ENCODE data around the gene HOATZ.
A peak's percentile ranks its signal among the peaks of the same experiment; 100 is the strongest.

The HOATZ gene

DNA sequence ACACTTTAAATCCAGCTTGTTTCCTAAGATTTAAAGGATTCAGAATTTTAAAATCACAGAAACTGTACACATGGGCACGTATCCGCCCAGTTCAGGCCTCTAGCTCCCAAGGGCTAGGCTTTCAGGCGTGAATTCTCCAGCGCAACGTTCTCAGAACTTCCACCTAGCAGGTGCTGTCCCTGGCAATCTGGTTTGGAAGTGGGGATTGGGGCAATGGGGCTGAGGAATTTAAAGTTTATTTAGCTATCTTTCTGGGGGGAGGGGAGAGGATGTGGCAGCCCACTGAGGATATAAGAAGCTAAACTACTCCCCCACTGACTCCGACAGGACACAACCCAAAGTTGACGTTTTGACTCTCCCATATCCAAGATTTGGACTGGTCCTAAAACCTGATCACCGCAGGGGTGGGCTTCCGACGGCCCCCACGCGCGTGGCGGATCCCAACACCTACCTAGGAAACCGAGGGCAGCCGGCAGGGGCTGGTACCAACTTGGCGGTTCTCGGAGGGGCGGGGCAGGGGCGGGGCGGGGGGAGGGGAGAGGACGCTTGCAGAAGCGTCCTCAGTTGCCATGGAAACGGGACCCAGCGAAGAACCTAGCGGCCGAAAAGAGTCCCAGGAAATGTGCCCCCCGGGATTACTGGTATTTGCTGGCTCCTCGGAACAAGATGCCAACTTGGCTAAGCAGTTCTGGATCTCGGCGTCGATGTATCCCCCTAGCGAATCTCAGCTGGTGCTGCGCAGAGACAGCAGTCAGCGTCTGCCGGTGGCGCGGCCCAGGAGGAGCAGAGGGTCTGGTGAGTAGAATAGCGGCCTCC is at the start of gene HOATZ:
TSS of gene HOATZ (plus strand) at position 563 of the 816 bp plus-strand sequence. CDS start at position 570, 7 bp downstream.
- no peak for DNase-seq (ENCODE audit: low read depth)

DNA sequence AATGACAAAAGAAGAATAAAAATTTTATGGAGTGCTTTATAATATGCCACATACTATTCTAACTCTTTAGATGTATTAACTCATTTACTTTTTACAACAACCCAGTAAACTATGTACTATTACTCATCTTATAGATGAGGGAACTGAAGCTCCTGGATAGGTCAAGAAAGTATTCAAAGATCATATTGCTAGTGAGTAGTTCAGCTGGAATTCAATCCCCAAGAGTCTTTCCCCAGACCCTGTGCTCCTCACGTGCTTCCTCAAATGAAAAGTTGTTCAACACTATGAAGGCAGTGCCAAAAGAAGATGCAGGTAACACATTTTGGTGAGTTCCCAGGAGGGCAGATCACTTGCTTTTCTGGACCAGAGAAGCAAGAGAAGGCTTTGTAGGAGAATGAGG is 49.2 kb upstream of the HOATZ start:
- peak; percentile 85 for DNase-seq (ENCODE audit: low read depth)

DNA sequence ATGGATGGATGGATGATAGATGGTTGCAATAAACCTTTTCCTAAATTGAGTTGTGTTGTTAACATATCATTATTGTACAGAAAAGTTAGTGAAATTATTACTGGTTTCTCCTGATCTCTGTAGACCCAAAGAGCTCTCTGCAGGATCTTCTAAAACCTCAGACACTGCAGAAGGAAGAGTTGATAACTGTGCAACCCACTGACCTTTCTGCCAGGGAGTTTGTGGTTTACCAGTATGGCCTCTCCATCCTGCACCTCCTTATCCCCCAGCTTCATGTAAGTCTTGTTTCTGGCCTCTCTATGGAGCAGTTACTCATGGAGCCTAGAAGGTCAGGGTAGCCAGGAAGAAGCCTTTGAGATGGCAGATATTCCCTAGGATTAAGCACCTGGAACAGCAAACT is 48.0 kb upstream of the HOATZ start:
- DNase-seq (ENCODE audit: low read depth) = no peak

DNA sequence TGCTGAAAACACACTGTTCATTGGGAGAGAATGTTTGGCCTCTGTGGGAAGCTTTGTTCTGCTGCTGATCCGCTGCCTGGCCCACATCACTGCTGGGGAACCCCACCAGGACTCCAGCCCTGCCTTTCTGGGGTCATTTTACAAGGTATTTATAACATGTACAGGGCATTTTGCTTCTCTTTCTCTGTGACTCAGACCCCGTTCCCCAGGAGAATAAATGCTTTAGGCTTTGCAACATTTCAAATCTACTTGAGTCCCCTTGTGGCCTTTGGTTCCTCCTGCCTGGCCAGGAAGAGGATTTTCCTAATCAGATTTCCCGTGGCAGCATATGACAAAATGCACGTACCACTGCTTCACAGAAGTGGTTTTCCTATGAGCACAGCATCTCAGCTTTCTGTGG is 45.4 kb upstream of the HOATZ start:
- no peak for DNase-seq (ENCODE audit: low read depth)

DNA sequence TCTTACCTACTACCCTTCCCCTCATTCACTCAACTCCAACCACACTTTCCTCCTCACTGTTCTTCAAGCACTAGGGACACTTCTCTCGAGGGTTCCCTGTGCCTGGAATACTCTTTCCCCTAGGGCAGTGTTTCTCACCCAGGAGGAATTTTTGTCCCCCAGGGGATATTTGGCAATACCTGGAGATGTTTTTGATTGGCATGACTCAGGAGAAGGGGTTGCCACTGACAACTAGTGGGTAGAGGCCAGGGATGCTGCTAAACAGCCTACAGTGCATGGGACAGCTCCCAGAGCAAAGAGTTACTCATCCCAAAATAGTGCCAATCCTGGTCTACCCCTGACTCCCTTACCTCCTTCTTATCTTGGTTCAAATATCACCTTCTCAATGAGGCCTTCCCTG is 42.4 kb upstream of the HOATZ start:
- DNase-seq (ENCODE audit: low read depth) = peak; percentile 47

DNA sequence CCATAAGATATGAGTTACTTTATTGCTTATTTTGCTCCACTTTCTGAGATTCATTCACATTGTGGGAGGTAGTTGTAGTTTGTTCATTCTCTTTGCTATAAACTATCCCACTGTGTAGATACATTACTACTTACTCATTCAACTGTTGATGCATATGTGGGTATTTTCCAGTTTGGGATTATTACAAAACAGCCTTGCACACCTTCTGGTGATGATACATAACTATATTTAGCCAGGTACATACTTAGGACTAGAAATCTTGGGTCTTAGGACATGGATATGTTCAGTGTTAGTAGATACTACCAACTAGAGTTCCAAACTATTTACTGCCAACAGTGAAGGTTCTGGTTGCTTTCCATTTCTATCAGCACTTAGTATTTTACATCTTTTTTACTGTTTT is 40.1 kb upstream of the HOATZ start:
- no peak for DNase-seq (ENCODE audit: low read depth)

DNA sequence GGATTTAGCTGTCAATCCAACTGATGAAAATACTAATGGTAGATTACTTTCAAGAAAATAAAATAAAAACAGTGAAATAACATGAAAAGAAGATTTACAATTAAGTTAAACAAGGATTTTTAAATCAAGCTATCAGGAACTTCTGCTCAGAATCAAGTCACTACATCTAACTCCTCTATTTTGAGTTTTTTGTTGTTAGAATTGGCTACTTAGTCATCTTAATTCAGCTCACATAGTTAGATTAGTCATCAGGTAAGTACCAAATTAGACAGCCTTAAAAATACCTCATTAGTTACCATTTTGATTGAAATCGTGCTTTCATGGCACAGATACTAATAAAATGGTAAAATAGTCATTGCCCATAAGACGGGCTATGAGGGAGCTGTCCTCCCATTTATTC is 38.2 kb upstream of the HOATZ start:
- peak; percentile 46 for DNase-seq (ENCODE audit: low read depth)

DNA sequence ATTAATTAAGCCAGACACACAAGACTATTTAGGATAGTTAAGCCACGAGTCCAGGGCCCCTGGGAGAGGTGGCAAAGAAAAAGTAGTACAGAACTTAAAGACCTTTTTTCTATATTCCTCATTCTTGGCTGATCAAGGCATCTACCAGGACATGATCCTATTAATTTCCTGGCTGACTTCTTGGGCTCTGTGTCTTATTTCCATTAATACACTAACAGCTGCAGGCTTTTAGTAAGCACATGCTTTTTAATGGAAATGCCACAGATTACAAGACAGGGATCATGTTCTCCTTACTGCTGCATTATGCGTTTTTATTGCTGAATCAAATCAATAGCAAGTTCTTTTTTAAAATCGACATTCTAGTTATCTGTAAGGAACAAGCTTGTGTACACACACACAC is 37.6 kb upstream of the HOATZ start:
- no peak for DNase-seq (ENCODE audit: low read depth)

DNA sequence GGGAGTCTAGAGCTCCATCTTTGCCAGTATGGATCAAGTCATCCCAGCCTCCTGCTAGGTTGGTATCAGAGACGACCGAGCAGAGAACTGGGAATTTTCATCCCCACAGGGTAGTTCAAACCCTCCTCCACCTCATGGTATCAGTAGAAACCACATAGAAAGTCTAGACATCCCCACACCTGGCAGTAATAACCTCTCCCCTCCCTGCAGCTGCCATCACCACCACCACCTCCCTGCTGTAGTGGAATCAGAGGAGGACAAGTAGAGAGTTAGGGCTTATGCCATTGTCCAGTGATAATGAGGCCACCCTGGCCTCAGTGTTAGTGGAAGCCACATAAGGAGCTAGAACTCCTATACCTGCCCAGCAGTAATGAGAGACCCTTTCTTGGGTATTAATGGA is 36.7 kb upstream of the HOATZ start:
- DNase-seq (ENCODE audit: low read depth) = no peak

DNA sequence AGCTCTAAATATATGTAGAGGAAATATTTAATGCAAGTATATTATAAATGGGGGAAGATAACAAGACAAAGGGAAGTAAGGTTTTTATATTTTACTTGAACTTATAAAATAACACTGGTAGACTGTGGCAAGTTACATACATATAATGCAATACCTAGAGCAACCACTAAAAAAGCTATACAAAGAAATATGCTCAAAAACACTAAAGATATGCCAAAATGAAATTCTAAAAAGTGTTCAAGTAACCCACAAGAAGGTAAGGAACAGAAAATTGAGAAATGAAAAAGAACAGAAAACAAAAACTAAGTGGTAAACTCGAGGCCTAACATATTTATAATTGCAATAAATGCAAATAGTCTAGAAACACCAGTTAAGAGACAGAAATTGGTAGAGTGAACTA is 34.9 kb upstream of the HOATZ start:
- peak; percentile 14 for DNase-seq (ENCODE audit: low read depth)

DNA sequence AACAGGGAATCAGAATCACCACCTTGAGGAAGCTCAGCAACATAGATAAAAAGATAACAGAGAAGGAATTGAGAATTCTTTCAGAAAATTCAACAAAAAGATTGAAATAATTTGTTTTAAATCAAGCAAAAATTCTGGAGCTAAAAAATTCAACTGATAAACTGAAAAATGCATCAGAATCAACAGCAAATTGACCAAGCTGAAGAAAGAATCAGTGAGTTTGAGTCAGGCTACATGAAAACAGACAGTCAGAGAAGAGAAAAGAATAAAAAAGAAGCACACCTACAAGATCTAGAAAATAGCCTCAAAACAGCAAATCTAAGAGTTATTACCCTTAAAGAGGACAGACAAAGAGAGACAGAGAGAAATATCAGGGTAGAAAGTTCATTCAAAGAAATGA is 31.1 kb upstream of the HOATZ start:
- no peak for DNase-seq (ENCODE audit: low read depth)

DNA sequence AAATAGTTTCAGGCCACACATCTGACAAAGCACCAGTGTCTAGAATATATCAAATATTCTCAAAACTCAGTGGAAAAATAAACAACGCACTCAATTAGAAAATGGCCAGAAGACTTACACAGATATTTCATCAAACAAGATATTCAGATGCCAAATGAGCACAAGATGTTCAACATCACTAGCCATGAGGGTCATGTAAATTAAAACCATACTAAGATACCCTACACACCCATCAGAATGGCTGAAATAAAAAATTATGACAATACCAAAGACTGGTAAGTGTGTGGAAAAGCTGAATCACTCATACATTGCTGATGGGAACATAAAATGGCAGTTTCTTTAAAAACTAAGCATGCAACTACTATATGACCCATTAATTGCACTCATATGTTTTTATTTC is 24.1 kb upstream of the HOATZ start:
- no peak for DNase-seq (ENCODE audit: low read depth)

DNA sequence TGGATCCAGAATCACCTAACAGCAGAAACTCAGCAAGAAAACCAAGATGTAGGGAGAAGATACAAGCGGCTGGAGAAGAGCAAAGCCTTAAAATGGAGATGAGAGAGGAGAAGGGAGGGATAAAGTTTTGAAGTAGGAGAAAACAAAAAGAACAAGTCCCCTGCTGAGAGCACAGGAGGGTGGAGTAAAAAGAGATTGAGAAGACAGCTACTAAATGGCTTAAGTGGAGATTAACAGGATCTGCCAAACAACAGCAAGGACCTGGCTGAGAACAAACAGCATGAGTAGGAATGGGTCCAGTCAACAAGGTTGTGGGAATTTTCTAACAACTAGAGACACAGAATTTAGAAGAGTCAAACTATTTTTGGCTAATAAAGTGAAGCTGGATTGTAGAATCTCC is 20.5 kb upstream of the HOATZ start:
- no peak for DNase-seq (ENCODE audit: low read depth)

DNA sequence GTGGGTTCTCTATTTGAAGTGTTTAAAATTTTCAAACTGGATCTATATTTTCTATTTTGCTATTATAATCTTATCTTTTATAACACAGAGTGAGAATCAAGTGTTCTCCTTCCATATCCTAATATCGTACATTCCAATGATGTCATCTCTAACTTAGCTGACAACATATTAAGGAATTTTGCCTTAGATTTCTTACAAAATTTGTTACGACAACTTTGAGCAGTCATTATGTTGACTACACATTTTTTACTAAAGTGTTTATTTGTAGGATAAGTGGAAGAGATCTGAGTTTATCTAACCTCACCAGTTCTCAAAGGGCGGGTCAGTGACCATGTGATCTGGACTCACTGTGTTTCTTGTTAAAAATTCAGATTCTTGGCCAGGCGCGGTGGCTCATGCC is 15.1 kb upstream of the HOATZ start:
- peak; percentile 17 for DNase-seq (ENCODE audit: low read depth)

DNA sequence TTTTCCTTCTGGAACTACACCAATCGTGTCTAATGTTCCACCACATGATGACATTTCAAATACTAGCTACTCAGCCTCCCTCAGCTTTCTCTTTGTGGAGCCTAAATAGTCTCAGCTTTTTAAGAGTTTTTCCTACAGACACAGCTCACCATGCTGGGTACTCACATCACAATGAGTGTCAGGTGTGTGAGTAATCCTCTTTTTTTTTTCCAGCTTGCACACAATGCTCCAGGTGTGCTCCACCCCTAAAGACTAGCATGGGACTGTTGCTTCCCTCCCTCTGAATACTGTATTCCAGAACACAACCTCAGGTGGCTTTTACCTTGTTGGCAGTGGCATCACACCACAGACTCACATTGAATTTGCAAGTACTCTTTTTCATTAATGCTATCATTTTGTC is 14.1 kb upstream of the HOATZ start:
- DNase-seq (ENCODE audit: low read depth) = no peak

DNA sequence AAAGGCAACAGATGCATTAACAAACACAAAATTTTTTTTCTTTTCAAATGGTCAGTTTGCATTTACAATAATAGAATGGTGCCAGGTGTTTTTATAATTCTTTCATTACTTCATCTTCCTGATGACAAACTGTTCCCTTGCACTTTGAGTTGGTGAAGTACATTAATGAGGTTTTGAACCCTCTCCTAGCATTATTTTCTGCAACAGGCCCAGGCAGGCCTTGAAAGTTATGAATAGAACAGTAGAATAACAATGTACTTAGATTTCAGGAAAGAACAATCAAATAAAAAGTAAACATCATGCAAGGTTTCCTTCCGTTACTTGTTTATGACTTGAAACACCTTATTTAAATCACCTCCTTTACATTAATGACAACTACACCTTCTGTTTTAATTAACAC is 12.0 kb upstream of the HOATZ start:
- DNase-seq (ENCODE audit: low read depth) = no peak

DNA sequence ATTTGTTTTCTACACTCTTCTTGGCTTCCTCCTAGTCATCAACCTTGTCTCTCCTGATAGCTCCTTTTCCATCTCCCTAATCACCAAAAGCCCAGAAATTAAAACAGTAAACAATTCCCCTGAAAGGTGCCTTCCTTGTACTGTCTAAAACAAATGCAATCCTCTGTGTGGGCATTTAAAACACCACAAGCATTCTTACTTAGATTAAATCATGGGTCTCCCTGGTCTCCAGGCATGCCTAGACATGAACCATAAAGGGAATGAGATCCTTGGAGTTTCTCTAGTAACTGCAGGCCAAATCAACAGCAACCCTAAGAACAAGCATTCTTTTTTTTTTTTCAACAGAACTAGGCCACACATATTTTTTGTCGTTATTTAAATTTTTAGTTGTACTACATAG is 4.3 kb upstream of the HOATZ start:
- no peak for DNase-seq (ENCODE audit: low read depth)

DNA sequence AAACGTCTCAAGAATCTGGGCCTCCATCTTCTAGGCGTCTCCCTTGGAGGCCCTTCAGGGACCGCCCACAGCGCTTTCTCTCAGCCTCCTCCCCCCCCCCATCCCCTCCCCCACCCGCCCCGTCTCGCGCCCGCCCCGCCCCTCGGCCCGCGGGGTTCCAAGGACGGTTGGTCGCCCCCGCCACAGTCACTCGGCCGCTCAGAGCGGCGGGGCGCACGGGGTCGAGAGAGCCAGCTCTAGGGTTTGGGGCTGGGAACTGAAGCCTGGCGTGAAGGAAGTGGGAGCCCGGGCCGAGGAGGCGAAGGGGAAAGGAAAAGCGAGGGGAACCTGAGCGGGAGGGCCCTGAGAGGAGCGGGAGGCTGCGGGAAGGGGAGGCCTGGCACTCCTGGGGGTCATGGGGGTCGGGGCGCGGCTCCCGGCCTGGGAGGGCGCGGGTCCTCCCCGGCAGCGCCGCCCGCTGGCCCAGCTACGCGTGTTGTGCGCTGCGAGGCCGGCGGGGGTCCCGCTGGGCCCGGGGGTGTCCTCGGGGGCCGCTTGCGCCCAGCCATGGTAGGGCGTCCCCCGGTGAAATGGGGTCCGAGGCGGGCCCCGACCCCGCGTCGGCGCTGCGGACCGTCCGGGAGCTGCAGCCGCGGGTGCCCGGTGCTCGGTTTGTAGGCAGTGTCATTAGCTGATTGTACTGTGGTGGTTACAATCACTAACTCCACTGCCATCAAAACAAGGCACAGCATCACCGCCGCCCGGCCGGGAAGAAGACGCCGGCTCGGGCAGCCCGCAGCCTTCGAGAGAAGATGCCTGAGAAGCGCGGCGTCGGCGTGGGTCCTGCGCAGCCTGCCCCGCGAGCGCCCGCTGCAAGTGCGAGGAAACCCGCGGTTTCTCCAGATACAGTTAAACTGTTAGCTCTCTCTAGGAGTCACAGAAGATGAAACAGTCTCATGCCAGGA is 2.0 kb upstream of the HOATZ start, which contains the start of gene BTG4:
TSS of gene BTG4 (minus strand) at position 91 of the 944 bp plus-strand sequence. CDS start 13,610 bp downstream, outside the sequence.
- DNase-seq (ENCODE audit: low read depth) = peak; percentile 44

DNA sequence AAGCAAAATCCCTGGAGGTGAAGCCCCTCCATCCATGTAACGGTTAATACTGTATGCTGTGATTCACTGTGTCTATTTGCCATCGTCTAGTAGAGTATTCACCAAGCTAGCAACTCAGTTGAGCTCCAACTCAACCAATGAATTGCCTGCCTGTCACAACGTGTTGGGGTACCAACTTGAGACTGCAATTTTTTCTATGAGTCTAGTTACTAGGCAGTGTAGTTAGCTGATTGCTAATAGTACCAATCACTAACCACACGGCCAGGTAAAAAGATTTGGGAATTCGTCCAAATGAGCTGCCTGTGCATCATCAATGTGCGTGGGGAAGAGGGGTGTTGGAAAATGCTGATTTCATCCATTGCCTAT is 1.4 kb upstream of the HOATZ start:
- DNase-seq (ENCODE audit: low read depth) = peak; percentile 28

DNA sequence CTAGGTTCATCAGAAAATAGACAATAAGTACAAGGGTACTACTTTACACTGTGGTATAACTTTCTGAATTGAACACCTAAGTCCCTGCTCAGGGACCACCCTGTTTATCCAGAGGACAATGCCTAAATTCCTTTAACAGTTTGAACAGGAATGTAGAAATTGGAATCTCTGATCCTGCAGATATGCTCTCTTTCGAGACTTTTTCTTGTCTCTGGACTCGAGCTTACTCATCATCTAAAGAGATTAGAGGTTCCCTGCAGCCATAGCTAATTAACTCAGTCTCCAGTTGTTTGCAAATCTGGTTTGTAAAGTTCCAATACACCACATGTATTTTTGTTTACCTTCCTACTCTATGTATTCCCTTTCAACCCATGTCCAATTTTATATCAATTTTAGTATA is 1.0 kb downstream of the HOATZ start:
- DNase-seq (ENCODE audit: low read depth) = no peak

DNA sequence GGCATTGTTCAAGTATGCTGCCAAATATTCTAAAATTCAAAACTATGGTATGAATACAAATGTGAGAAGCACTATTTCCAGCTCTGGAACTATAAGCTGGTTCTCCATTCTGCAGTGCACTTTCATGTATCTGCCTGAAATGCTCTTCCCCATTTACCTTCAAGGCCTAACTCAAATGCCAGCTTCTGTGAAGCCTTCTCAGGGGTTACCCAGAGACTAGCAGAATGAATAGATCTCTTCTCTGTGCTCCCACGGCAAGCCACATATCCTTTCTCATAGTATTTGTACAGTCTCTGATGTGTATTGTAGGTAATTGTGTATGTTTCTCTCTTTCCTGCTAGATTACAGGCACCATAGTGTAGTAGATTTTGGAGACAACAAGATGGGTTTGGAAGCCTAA is 4.1 kb downstream of the HOATZ start:
- DNase-seq (ENCODE audit: low read depth) = no peak

DNA sequence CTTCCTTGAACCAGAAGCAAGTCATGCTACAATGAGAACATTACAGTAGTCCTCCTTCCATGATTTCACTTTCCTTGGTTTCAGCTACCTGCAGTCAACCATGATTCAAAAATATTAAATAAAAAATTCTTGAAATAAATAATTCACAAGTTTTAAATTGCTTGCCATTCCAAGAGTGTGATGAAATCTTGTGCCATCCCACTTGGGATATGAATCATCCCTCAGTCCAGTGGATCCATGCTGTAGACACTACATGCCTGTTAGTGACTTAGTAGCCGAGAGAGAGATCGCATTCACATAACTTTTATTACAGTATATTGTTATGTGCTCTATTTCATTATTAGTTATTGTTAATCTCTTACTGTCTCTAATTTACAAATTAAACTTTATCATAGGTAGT is 6.0 kb downstream of the HOATZ start:
- peak; percentile 68 for DNase-seq (ENCODE audit: low read depth)

DNA sequence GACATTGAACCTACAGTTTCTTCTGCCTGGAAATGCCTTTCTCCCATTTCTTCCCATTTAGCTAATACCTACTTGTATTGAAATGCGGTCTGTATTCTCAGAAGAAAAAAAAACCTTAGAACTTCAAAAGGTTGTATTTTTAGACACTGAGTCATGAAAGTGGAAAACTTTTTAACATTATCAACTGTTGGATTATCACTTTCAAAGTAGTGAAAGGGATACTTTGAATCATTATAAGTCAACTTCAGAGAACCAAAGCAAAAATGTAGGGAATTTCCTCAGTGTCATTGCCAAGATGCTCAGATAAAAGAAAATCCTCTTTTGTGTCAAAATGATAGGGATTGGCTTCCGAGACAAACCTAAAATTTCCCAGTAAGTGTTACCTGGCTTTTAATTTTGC is 6.6 kb downstream of the HOATZ start:
- DNase-seq (ENCODE audit: low read depth) = peak; percentile 30

Data from ELR (cell line).